H7 (cell line): Measurements from ENCODE around the gene ZNF184. TPM values are rescaled to one million over a fixed set of nuclear protein-coding genes. Genes with fewer than 3 reads are reported as not detected.
A peak's percentile ranks its signal among the peaks of the same experiment; 100 is the strongest.
"Not testable (repeated sequence)": the region's sequence is repeated elsewhere in the genome, so short reads cannot be mapped to it uniquely, and the experiment has no call there.

Experiments used
- DNase-seq: peaks from one replicate; pipeline ENCODE4 v3.0.0; 2012
- H3K27me3 ChIP-seq: 2 replicates; pipeline ENCODE4 v1.6.0; 2011; ENCODE audit warnings: mild to moderate bottlenecking, low read length; ENCODE audit not compliant: control insufficient read depth, insufficient read depth
- H3K36me3 ChIP-seq: replicated peaks from 2 replicates; pipeline ENCODE4 v1.5.1; 2011; ENCODE audit warnings: low read length; ENCODE audit not compliant: control insufficient read depth, insufficient read depth
- H3K4me3 ChIP-seq: 2 replicates; pipeline ENCODE4 v1.5.1; 2011; ENCODE audit warnings: low read depth, mild to moderate bottlenecking, control low read depth, low read length, moderate library complexity; ENCODE audit not compliant: insufficient read depth
- total RNA-seq: library from RNA; depleted of rRNA; stranded (reverse); fragments of >200 nt; shearing (Covaris generic); gene quantifications from 2 replicates; pipeline ENCODE4 v1.2.3, GENCODE V29; 2014

Gene ZNF184
- total RNA-seq, 1 experiment from 2014 or later = 5.8 TPM

GRCh38 chr6:27471365-27472115, 1.4 kb downstream of the ZNF184 start:
- Histone ChIP-seq H3K4me3 (peak overlapping the region; percentile 74), H3K27me3 (no peaks in the 10 kb centered on the region), H3K36me3 (no peaks in the 10 kb centered on the region; the same call in 1 of the 2 replicates)
- no peak for DNase-seq

- DNase-seq = no peak
These were observed 2.9 kb downstream of the ZNF184 start for GRCh38 chr6:27470023-27470422.

GRCh38 chr6:27468334-27468733, 4.6 kb downstream of the ZNF184 start:
- no peak for DNase-seq
- Histone ChIP-seq H3K27me3 (no peaks in the 10 kb centered on the region), H3K36me3 (no peaks in the 10 kb centered on the region; the same call in 1 of the 2 replicates), H3K4me3 (no peak overlapping the region)

More at GRCh38 chr6:27470023-27470422, 2.9 kb downstream of the ZNF184 start:
- no peaks in the 10 kb centered on the region; the same call in 1 of the 2 replicates for H3K36me3 ChIP-seq
- H3K4me3 ChIP-seq = no peak overlapping the region
- H3K27me3 ChIP-seq = no peaks in the 10 kb centered on the region

GRCh38 chr6:27452496-27452897, 20.4 kb downstream of the ZNF184 start:
- Histone ChIP-seq H3K27me3 (no peaks in the 10 kb centered on the region), H3K36me3 (peaks cover 18% of the 10 kb centered on the region), H3K4me3 (no peak overlapping the region)
- DNase-seq = no peak

GRCh38 chr6:27451660-27452390, 21.1 kb downstream of the ZNF184 start:
- Histone ChIP-seq H3K4me3 (no peak overlapping the region), H3K36me3 (peaks cover 17% of the 10 kb centered on the region), H3K27me3 (no peaks in the 10 kb centered on the region)
- DNase-seq = no peak

GRCh38 chr6:27448456-27448855, 24.4 kb downstream of the ZNF184 start:
- no peaks in the 10 kb centered on the region for H3K27me3 ChIP-seq
- H3K36me3 ChIP-seq = peaks cover 8% of the 10 kb centered on the region
- no peak for DNase-seq
- no peak overlapping the region for H3K4me3 ChIP-seq

- Histone ChIP-seq H3K36me3 (no peaks in the 10 kb centered on the region), H3K27me3 (no peaks in the 10 kb centered on the region), H3K4me3 (no peak overlapping the region)
- no peak for DNase-seq
These were observed 30.0 kb downstream of the ZNF184 start for GRCh38 chr6:27442932-27443331.

- Histone ChIP-seq H3K4me3 (no peak overlapping the region), H3K27me3 (no peaks in the 10 kb centered on the region), H3K36me3 (no peaks in the 10 kb centered on the region)
- DNase-seq = no peak
These were observed 31.9 kb downstream of the ZNF184 start for GRCh38 chr6:27441001-27441400.

- no peaks in the 10 kb centered on the region for H3K27me3 ChIP-seq
- no peak overlapping the region for H3K4me3 ChIP-seq
- DNase-seq = no peak
- H3K36me3 ChIP-seq = no peaks in the 10 kb centered on the region
These were observed 33.5 kb downstream of the ZNF184 start for GRCh38 chr6:27439371-27439770.

- no peak for DNase-seq
- no peaks in the 10 kb centered on the region for H3K27me3 ChIP-seq
- no peaks in the 10 kb centered on the region for H3K36me3 ChIP-seq
- H3K4me3 ChIP-seq = no peak overlapping the region
These were observed 39.2 kb downstream of the ZNF184 start for GRCh38 chr6:27433714-27434113.

- DNase-seq = no peak
- H3K27me3 ChIP-seq = no peaks in the 10 kb centered on the region
- H3K36me3 ChIP-seq = no peaks in the 10 kb centered on the region
- H3K4me3 ChIP-seq = no peak overlapping the region
These were observed 43.9 kb downstream of the ZNF184 start for GRCh38 chr6:27428966-27429365.

GRCh38 chr6:27428502-27428901, 44.4 kb downstream of the ZNF184 start:
- no peak for DNase-seq
- no peak overlapping the region for H3K4me3 ChIP-seq
- no peaks in the 10 kb centered on the region for H3K36me3 ChIP-seq
- no peaks in the 10 kb centered on the region for H3K27me3 ChIP-seq

GRCh38 chr6:27426045-27426620, 46.8 kb downstream of the ZNF184 start:
- no peak for DNase-seq
- Histone ChIP-seq H3K36me3 (no peaks in the 10 kb centered on the region), H3K4me3 (no peak overlapping the region), H3K27me3 (no peaks in the 10 kb centered on the region)

- not testable (repeated sequence) for H3K27me3 ChIP-seq, H3K4me3 ChIP-seq, DNase-seq, H3K36me3 ChIP-seq
These were observed 48.1 kb downstream of the ZNF184 start for GRCh38 chr6:27424851-27425250.
